HG03460 (cell line): ENCODE measurements around the gene TBKBP1.
"Not testable (repeated sequence)": the region's sequence is repeated elsewhere in the genome, so short reads cannot be mapped to it uniquely, and the experiment has no call there.

Experiments
- ATAC-seq: cut with Tn5 transposase; IDR thresholded peaks from one replicate; pipeline ENCODE4 v1.9.1; 2021; ENCODE audit not compliant: unreplicated experiment

TBKBP1 gene

DNA sequence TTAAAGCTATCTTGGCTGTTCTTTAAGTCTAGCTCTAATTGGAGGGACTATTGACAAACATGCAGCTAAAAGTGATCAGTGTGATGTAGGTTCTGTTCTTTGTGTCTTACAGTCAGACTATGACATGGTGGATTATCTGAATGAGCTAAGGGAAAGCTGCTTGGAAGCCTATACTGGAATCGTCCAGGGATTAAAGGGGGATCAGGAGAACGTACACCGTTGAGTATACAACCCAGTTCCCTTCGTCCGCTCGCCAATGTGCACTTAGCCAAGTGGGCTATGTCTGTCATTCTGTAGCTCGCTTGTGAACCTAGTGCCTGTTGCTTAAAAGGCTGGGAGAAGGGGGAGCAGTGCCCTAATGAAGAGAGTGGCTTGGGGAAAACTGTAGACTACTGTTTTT, 15.8 kb upstream of the TBKBP1 start:
- no peak for ATAC-seq

DNA sequence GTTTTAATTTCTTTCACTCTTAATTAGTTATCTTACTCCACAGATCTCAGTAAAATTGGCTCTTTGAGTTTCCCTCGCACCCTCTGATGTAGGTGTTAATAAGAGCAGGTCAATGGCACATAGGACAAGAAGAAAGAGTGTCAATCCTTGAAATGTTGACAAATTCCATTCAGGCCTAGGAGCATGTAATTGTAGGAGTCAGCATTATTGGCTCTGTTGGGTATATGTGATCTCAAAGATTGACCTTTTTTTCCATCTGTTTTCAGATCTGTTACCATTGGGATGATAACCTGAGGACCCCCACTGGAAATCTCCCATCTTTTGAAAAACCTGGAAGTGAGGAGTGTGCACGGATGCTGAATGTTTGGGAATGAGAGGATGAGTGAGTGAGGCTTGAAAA, 11.8 kb upstream of the TBKBP1 start:
- ATAC-seq, result no peak

DNA sequence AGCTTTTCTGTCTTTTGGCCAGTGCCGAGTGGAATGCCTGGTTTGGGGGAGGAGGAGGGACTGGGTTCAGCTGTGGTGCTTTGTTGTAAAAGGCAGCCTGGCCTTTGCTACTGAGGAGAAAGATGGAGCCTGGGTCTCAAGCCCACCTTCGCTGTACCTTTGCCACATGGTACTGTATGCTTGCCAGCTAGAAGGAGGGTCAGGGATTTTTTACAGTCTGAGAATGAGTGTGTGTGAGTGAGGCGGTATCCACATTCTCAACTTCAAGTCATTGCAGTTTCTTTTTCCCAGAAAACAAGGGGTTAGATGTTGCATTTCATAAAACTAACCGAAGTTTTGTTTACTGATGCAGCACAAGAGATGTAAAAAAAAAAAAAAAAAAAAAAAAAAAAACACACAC, 11.2 kb upstream of the TBKBP1 start:
- ATAC-seq, result not testable (repeated sequence)

DNA sequence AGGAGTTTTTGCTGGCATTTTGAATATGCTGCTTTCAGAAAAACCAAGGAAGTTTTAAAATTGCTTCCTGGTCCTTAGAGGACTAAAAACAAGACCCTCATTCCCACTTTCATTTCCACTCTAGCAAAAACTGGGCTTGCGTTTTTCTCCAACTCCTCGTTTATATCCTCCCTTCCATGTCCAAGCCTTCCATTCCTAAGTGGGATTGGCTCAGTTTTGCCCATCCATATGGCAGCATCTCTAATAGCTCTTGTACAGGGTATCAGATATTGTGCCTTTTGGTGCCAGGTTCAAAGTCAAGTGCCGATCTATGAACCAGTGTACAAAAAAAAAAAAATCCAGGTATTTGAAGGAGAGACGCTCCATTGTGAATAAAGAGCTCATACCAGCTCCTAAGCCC, 9.9 kb upstream of the TBKBP1 start:
- ATAC-seq, result no peak

DNA sequence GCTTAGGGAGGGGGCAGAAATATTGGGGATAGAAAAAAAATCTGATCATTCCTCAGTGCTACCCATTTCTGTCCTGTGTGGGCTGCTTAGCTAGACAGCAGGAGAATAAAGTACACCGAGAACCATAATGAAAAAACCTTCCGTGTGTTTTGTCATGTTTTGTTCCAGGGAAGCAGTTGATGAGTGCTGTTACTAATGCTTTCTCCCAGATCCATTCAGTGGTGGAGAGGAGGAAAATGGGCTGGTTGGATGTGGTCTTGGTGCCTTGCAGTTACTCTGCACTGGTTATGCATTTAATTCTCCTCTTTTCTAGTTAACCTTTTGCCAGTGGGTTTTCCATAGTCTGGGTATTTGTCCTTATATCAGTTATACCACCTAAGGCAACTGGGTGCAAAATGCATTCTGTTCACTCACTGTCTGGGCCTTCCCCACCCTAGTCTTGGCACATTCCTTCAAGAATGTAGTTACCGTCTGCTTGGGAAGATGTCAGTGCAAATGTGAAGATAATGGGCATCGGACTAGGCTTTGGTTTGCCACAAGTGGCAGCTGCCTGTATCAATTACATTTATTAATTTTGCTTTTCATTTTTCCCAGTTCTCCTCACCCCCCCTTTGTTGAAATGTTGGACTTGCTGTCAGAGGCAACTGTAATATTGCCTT, 9.3 kb upstream of the TBKBP1 start:
- ATAC-seq, result no peak

DNA sequence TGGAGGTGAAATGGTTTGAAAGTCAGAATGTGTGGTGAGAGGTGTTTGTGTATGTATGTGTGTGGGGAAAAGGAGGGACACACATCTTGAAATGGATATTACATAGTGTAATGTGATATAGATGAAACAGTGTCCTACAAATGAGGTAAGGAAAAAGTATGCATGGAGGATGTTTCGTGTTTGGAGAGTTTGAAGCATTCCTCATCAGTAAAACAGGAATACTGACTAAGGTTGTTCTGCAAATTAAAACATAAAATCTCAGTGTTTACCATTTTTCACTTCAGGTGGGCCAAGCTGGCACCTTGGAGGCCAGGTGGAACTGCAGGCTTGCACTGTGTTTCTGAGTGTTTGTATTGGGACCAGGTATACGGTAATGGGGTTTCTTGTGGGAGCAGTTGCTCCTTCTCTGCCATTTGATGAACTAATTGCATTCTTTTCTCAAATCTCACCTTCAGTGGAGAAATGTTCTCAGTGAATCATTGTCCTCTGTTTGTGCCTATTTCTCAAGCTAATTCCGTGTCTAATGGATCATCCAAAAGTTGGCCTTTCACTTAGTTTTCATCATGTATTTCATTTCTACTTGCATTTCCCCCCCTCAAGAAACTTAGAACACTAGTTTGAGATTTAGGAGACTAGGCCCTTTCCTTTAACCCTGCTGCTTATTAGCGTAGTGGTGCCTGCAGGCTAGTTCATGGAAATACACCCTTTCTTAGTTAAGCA, 8.2 kb upstream of the TBKBP1 start:
- no peak for ATAC-seq

DNA sequence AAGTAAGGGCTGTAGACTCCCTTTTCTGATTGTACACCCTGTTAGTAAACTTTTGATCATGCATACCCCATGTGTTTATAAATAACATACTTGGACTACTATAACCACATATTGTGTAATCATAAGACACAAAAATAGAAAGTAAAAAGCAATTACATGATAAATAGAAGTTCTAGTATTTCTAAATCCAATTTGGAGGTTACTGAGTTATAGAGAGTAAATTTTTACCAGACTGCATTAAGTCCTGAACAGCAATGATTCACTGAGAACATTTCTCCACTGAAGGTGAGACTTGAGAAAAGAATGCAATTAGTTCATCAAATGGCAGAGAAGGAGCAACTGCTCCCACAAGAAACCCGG, 7.7 kb upstream of the TBKBP1 start:
- no peak for ATAC-seq

DNA sequence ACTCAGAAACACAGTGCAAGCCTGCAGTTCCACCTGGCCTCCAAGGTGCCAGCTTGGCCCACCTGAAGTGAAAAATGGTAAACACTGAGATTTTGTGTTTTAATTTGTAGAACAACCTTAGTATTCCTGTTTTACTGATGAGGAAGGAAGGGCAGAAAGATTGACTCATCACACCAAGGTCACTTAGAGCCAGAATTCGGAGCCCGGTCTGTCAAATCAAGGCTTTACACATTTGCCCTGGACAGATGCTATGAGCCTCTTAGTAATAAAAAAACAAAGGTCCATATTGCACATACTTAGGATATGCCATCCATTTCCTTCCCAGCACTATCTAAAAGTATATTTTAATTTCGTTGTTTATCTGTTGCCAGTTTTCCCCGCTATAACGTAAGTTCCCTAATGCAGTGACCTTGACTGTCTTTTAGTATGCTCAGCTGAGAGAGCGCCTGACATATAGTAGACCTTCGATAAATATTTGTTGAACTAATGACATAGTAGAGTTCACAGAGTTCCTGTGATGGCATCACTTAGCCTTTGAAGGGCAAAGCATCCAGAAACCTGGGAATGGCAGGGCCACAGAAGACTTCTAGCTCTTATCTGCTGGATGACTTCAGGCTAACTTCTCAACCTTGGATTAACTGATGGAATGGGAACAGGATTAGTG, 7.2 kb upstream of the TBKBP1 start:
- ATAC-seq, result no peak

DNA sequence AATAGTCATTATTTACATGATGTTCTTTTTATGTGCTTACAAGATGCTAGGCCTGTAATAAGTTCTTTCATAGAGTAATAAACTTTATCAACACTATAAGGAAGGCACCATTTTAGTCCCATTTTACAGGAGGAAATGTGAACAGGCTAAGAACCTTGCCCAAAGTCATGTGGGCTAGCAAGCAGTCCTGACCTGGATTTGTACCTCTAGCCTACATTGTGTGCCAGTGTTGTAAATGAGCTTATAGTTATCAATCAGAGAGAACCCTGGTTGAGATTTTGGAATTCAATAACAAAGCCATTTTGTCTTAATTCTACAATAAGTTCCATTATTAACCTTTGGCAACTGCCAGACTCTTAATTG, 6.7 kb upstream of the TBKBP1 start:
- no peak for ATAC-seq

DNA sequence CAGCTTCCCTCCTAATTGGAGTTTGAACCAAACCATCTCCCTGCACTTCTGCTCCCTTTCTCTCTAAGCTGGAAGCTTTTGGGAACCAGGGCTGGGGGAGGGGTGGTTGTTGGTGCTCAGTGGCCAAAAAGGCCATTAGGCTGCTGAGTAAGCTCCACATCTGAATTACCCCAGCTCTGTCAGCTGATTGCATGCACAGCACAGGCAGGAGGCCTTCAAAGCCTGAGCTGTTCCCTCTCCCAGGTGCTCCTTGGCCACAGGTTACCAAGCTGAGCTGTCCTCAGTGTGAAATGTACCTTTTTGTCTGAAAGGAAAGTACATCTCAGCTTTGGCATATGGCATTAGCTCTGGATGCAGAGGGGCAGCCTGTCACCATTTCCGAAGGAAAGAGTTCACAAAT, 6.2 kb upstream of the TBKBP1 start:
- ATAC-seq, result no peak

DNA sequence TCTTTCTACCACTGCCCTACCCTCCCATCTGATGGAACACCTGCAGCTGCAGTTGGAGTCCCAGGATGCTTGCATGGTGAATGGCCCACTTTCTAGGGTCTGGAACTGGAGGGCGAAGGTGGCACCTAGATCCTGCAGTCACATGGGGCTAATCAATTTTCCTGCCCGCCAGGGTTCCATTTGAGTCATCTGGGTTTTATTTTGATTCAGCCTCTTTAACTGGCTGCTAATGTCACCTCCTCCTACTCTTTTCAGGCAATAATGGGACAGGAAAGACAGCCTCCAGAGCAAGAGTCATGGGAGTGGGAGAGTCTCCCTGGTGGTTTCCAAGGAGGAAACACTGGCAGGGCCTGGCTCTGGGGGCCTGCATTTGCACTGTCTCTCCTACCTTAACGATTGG, 3.8 kb upstream of the TBKBP1 start:
- ATAC-seq, result no peak

DNA sequence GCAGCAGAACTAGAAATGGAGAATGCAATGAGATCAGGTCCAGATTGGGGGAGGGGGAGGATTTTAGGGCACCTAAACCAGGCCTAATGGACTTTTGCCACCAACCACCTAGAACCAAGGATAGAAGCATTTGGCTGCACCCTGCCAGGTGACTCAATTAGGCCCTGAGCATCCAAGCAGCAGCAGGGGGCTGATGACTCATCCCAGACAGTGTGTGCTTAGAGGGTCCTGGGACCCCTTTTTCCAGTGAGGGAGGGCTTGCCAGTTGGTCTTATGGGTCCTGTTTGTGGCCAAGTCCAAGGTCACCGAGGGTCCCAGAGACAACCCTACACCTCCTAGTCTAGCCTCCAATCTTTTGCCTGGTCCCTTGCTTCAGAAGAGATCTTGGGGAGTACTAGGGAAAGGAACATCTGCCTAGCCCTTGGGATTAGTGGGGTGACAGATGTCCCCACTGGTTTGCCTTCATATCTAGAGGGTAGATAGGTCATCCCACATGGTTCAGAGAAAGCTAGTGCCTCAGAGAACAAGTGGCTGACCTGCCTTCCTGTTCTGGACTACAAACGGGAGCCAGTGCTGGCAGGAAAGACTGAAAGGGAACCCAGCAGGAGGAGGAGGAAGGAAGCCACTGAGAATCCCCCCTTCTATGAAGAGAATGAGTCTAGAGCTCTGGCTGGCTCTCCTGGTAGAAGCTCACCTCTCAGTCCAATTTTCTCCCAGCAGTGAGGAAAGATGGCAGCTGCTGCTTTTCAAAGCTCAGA, 1.6 kb upstream of the TBKBP1 start:
- no peak for ATAC-seq

DNA sequence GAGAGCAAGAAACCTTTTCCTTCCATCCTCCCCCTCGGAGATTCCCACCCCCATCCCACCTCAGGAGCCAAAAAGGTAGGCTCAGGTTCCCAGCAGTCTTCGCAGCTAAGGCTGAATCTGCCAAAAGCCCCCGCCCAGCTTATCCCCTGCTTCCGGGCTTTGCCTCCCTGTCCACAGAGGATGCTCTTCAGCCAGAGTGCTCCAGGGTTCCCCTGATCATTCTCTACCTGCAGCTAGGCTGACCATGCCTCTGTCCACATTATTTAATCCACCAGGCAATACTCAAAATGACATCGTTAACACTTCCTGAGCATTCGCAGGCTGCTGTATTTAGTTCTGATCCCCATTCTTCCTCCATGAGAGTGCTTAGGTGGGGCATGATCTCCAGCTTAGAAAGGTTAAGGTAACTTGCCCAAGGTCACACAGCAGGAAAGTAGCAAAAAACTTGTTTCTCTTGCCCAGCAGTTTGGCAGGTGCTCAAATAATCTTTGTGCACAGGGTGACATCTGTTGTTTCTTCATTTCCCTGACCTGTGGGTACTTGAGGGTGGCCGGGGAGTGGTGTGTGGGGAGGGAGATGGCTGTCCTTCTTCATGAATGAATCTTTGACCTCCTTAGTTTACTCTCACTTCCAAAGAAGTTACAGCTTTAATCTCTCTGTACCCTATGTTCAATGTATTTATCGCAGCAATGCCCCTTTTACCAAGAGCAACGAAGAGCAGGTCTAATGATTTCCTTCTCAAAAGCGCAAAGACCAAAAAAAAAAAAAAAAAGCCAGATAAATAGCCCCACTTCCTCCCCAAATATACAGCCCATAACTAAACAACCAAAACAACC, 848 bp upstream of the TBKBP1 start:
- ATAC-seq, result no peak

DNA sequence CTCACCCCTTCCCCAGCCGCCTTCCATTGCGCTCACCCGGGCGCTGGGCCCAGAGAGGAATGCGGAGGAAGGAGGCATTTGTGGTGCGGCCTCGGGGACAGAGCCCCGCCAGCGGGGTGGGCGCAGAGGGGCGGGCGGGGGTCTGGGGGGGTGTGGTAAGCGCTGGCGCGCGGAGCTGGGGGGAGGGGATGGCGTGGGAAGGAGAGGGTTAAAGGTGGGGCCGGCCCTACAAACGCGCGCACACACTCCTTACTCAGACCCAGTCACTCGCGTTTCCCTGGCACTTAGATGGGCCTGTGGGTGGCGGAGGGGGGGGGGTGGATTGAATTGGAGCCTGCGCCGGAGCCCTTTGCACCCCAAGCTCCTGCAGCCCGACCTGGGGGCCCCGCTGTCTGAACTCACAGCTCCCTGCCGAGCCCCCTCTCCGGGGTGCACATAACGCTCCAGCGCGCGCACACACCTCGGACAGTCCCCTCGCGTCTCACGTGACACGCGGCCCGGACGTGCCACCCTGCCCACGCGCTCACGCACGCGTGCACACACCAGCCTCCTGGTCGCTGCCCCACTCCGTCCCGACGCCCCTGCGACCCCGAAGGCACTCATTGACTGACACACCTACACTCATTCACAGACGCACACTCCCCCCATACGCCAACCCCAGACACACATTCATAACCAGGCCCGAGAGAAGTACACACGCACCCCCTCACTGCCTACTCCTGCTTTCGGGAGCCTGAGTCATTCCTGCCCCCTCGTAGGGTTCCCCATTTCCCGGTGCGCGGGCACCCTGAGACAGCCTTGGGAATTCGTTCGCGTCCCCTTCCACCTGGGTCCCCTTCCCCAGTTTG, 844 bp downstream of the TBKBP1 start:
- ATAC-seq, result no peak

DNA sequence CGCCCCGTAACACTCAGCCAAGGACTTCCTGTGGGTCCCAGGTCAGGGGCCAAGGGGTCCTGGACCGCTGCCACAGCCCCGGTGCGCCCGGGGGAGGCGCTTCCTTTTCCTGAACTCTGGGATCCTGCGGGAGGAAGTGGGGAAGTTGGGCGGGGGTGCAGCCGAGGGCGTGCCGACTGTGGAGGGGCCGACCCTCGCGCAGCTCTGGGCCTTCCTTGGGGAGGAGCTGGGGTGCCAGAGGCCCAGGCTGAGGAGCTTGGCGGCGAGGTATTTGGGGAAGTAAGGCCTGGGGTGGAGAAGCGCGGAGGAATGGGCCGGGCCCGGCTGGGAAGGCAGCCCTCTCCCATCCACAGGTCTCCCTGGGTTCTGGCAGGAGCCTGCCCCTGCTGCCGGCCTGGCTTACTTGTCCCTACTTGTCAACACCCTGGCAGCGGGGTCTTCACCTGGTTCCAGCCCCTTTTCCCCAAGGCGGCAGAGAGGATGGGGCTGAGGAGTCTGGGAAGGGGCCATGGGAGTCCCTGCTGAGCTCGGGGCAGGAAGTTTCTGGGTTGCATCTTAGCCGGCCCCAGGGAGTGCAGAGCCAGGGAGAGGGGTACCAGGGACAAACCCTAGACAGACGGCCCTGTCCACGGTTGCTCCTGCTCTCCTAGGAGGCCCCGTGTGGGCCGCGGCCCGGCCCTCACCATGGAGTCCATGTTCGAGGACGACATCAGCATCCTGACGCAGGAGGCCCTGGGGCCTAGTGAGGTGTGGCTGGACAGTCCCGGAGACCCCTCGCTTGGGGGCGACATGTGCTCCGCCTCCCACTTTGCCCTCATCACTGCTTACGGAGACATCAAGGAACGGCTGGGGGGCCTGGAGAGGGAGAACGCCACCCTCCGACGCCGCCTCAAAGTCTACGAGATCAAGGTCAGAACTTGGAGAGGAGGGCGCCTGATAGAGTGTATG, 1.7 kb downstream of the TBKBP1 start:
- no peak for ATAC-seq

DNA sequence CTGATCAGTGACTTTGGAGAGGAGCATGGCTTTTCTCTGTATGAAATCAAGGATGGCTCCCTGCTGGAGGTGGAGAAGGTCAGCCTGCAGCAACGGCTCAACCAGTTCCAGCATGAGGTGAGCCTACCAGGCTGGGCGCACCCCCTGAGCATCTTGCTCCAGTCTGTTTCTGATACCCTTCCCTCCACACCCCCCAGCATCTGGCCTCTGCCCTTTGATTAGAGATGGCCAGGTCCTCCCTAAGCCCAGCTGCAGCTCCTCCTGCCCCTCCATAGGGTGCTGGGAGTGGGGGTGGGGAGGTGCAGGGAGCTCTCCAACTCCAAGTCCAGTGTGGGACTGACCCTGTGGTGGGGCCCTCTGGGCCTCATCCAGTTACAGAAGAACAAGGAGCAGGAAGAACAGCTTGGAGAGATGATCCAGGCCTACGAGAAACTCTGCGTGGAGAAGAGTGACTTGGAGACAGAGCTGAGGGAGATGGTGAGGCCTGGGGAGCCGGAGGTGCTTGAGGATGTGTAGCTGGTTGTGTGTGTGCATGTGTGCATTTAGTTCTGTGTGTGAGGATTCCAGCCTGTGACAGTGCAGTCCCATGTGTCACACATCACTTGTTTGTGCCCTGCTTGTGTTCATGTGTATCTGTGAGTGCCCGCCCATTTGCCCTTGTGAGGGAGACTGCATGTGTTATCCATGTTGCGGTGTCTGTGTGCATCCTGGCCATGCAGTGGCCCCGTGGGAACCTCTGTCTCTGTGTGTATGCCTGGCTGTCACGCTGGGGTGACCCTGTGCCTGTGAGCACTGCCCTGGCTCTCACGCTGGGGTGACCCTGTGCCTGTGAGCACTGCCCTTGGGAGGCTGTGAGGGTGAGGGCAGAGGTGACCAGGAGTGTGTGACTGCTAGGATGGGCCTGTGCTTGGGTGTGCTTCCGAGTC, 3.0 kb downstream of the TBKBP1 start:
- no peak for ATAC-seq

DNA sequence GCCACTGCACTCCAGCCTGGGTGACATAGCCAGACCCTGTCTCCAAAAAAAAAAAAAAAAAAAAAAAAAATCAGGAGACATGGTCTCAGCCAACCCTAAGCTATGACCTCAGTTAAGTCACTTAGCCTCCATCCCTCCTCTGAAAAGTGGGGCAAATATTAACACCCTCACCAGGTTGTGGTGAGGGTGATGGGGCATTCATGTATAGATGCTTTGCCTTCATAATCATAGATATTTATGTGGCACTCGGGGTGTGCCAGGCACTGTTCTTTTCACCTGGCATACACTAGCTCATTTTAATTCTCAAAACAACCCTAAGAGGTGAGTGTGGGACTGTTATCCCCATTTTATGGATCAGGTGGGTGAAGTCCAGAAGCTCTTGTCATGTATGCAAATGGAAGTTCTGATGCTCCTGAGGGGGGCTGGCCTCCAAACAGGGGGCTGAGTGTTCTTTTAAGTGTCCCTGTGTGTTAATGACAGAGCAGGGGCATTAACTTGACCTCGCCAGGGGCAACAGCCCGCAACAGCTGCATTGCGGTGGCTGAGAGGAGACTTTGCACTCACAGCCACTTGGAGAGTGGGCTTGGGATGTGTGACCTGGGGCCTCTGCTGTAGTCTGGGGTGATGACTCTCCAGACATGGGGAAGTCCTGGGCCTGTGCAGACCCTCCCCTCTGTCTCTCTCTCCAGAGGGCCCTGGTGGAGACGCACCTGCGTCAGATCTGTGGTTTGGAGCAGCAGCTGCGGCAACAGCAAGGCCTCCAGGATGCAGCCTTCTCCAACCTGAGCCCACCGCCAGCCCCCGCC, 4.1 kb downstream of the TBKBP1 start:
- ATAC-seq, result no peak
